Measurements from ENCODE around the gene BLTP3A.
"Not testable (repeated sequence)": the region's sequence is repeated elsewhere in the genome, so short reads cannot be mapped to it uniquely, and the experiment has no call there.

The BLTP3A gene

GRCh38 chr6:34791164-34791700 is 651 bp upstream of the BLTP3A start:
- DNase-seq (ENCODE audit: low spot score): no peak

DNA sequence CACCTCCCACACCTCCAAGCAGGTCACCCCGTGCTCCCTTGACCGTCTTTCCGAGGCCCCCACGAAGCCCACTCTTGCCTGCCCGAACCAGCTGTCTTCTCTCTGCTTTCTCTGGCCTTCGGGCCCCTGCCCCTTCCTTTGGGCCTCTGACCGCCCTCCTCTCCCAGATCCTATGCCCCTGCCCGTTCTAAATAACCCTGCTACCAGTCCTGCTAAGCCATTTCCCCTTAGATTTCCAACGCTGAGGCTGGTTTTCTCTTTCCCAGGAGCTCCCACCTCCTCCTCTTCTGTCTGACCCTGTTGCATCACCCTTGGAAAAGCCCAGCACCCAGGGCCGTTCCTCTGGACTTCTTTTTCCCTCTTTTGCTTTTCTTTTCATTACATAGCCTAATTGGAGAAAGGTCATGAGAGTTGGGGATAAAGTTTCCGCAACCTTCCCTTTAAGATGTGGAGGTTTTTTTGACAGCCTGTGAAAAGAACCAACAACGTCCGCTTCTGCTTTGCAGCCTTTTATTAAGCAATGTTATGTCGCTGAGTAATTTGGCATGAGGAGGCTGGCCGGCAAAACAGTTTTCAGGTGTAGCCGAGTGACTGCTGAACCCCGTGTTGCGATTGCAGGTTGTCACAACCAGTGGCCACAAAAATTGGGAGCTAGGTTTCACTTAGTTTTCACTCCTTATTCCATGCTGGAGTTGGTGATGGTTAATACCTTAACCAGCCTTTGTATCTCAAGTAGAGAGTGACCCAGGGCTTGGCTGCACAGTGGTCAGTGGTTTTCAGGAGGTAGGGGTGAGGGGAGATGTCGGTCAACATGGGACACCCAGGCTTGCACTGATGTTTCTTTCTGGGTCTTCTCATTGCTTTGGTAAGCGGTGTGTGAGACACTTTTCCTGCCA is 970 bp downstream of the BLTP3A start:
- DNase-seq (ENCODE audit: low spot score): peak; percentile 65

DNA sequence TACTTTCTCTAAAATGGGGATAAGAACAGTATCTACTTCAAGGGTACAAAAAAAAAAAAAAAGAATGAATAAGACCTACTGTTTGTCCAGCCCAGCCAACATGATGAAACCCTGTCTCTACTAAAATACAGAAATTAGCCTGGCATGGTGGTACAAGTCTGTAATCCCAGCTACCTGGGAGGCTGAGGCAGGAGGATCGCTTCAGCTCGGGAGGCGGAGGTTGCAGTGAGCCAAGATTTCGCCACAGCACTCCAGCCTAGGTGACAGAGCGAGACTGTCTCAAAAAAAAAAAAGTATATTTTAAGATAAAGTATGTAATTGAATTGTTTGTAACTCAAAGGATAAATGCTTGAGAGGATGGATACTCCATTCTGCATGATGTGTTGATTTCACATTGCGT is 2.0 kb downstream of the BLTP3A start:
- DNase-seq (ENCODE audit: low spot score): no peak

DNA sequence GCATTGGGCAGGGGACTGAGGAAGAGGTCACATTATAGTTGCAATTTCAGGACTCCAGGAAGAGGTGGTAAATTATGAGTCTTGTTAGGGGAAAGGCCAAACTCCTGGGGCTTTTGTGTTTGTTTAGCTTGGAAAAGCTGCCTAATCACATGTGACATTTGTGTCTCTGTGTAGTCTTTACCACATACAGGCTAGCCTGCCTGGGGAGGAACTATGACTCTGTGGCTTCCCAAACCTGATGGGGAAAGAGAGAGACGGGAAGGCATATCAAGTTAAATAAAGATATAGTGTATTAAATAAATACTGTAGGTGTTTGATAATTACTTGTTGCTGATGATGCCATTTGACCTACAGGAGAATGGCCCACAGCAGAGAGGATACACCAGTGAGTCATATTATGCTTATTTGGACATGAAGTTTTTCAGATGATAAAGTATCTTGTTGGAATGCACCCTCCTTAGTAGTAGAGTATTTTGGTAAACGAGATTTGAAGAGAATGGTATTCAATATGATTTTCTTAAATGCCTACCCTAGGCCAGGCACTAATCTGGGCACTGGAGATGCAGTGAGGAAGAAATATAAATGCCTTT is 4.0 kb downstream of the BLTP3A start:
- no peak for DNase-seq (ENCODE audit: low spot score)

DNA sequence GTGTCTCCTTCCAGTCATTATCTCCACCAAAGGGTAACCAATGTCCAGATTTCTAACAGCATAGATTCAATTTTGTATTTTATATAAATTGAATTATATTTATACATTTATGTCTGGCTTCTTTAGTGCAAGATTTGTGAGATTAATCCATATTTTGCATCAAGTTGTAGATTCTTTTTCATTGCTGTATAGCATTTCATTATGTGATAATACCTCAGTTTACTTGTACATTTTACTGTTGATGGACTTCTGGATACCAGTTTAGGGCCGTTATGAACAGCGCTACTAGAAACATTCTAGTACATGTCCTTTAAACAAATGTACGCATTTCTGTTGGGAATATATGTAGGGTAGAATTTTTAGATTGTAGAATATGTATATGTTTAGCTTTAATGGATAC is 6.2 kb downstream of the BLTP3A start:
- no peak for DNase-seq (ENCODE audit: low spot score)

GRCh38 chr6:34799547-34799946 is 7.7 kb downstream of the BLTP3A start:
- no peak for DNase-seq (ENCODE audit: low spot score)

DNA sequence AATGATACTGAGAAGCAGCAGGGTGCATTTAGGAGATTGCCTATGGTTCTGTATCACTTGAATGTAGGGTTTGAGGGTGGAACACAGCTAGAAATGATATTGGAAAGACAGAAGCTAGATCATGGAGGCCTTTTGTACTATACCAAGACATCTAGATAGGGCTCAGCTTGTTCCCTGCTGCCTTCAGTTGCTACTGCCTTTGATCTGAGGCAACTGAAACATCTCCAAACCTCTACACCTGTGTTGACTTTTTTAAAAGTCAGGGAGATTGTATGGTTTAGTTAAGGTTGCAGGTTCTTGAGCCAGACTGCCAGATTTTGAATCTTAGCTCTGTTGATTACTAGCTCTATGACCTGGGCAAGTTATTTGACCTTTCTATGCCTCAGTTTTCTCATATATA is 12.7 kb downstream of the BLTP3A start:
- DNase-seq (ENCODE audit: low spot score): no peak

DNA sequence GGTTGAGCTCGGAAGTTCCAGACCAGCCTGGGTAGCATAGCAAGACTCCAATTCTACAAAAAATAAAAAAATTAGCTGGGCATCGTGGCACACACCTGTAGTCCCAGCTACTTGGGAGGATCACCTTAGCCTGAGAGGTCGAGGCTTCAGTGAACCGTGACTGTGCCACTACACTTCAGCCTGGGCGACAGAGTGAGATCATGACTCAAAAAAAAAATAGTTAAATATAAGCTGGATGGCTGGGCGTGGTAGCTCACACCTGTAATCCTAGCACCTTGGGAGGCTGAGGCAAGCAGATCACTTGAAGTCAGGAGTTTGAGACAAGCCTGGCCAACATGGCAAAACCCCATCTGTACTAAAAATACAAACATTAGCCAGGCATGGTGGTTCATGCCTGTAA is 13.2 kb downstream of the BLTP3A start:
- DNase-seq (ENCODE audit: low spot score): not testable (repeated sequence)

GRCh38 chr6:34806738-34807453 is 15.0 kb downstream of the BLTP3A start:
- DNase-seq (ENCODE audit: low spot score): no peak

GRCh38 chr6:34808473-34808872 is 16.6 kb downstream of the BLTP3A start:
- DNase-seq (ENCODE audit: low spot score): not testable (repeated sequence)

DNA sequence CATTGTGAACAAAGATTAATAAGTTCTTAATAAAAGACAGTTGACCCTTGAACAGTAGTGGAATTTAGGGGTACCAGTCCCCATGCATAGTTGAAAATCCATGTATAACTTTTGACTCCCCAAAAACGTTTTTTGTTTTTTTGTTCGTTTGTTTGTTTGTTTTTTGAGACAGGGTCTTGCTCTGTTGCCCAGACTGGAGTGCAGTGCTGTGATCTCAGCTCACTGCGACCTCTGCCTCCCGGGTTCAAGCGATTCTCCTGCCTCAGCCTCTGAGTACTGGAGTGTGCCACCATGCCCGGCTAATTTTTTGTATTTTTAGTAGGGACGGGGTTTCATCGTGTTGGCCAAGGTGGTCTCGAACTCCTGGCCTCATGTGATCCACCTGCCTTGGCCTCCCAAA is 17.5 kb downstream of the BLTP3A start:
- DNase-seq (ENCODE audit: low spot score): not testable (repeated sequence)

DNA sequence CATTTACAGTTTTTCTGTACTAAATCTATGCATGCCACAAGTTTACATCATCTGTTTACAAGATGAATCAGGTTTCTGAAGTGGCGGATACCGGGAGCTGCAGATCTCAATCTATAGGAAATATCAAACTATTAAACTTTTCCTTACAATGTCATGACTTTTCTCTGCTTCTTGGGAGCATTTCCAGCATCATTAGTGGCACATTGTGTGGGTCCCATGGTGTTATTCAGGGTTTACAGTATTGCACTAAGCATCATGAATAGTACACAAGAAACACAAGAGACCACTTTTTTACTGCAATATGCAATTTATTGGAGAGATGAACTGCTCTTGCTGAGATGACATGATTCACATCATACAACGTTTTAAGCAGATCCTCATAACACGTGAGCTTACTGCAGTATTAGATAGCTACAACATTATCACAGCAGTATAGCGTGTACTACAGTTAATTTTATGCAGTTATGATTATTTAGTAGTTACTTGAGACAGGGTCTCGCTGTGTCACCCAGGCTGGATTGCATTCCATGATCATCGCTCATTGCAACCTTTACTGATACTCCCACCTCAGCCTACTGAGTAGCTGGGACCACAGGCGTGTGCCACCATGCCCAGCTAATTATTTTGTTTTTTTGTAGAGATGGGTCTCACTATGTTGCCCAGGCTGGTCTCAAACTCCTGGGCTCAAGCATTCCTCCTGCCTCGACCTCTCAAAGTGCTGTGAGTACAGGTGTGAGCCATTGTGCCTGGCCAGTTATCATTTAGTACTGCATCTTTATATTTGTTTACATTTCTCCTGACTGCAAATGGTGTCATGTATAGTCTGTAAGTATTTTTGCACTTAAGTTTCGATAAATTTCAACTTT is 18.4 kb downstream of the BLTP3A start:
- DNase-seq (ENCODE audit: low spot score): no peak

- DNase-seq (ENCODE audit: low spot score): no peak
Measured at GRCh38 chr6:34810936-34811632, 19.2 kb downstream of the BLTP3A start.

GRCh38 chr6:34813028-34813713 is 21.3 kb downstream of the BLTP3A start:
- DNase-seq (ENCODE audit: low spot score): no peak

DNA sequence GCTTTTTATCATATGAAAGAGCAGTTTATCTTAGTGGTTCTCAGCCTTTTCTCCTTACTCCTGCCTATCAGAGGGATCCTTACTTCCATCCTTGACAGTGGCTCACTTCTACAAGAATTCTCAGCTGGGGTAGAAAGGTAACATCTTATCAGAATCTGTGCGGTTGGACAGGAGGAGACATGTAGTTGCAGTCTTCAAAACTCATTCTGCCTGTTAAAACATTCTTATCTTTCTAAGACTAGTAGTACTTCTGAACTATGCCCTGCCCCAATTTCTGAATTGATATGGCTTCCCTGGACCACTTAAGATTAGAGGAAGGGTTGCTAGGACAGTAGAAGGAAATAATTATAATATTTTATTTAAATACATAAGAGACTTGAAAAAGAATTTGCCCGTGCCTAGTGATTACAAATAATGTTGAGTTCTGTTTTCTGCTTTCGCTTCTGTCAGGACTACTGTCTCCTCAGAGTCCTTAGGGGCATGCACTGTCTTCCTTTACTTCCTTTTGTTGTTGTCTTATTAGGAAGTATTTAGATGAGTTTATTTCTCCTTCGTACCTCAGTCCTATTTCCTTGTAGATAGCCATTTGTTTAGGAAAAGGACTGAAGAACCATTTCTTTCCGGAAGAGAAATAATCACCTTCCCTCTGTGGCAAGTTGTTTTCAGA is 24.9 kb downstream of the BLTP3A start:
- DNase-seq (ENCODE audit: low spot score): no peak

GRCh38 chr6:34817446-34817845 is 25.6 kb downstream of the BLTP3A start:
- DNase-seq (ENCODE audit: low spot score): no peak

GRCh38 chr6:34818872-34819570 is 27.1 kb downstream of the BLTP3A start:
- not testable (repeated sequence) for DNase-seq (ENCODE audit: low spot score)

DNA sequence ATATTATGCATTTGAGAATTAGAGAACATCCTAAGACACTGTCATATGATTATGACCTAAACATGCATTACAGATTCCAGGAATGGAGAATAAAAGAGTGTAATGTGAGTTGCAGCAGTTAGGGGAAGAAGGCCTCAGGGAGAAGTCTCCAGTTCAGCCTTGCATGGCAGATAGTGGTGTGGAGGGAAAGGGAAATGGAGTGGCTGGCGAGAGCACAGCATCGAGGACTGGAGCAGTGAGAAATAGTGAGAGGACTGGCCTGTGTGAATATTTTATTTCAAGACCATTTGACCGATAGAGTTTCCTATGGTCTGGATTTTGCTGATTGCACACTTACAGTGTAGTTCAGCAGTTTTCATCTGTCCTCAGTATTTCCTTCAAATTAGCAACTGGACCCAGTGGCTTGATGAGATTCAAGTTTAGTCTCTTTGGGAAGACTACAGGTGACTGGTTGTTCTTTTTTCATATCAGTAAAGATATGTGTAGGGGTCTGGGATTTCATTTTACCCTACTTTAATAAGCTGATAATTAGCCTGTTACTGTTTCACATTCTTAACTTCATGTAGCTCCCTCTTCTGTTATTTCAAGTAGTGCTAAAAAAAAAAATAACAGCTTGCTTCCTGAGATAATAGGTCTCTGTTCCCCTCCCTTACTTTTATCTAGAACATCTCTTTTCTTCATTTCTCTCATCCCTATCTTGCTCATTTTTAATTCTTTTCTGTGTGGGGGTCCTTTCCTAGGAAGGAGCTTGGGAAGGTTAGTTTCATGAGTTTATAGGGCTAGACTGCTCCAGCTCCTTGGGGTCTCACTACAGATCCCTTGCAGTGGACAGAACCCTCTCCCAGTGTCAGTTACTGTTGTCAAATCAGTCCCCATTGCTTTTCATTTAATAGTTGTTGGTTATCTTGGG is 27.9 kb downstream of the BLTP3A start:
- DNase-seq (ENCODE audit: low spot score): no peak

All from left forelimb (tissue), 1 donor.